ENCODE results near the gene WIPF3. TPM values are rescaled to one million over a fixed set of nuclear protein-coding genes. Genes with fewer than 3 reads are reported as not detected.
A peak's percentile ranks its signal among the peaks of the same experiment; 100 is the strongest.

WIPF3 gene
- total RNA-seq, 2 donors from 2014 or later = 3.0 to 85.9 TPM

DNA sequence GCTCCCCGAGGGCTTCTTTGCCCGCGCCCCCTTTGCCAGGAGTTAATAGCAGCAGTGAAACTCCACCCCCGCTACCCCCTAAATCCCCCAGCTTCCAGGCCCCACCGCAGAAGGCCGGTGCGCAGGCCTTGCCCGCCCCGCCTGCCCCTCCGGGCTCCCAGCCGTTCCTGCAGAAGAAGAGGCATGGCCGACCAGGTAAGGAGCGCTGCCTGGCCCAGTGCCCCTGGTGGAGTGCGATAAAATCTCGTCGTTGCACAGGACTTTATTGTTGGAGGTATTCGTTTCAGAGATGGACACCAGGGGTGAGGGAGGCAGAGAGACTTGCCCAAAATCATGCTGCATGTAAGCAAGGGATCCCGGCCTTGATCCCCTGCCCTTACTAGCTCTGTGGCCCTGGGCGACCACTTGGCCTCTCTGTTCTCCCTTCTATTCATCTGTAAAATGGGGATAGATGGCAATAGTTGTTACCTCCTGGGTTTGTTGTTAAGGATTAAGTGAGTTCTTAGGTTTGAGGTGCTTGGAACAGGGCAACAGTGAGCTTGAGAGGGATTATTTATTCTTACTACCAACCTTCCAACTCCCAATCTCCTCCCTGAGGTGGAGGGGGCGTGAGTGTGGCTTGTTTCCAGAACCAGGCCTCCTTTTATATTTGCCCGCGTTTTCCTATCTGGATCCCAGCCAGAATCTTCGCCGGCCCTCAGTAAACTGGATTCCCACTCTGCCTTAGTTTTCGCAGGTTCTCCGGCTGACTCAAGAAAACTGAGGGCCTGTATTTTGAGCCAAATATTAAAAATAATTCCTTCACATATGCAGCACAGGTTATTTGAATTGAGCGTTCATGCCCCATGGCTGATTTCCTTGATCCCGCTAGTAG is 78.3 kb downstream of the WIPF3 start:
- H3K36me3 ChIP-seq = no peaks in the 10 kb centered on the region
- intact Hi-C loops (cut with DNase I) = no loop called here
- H3K9me3 ChIP-seq = no peaks in the 10 kb centered on the region
- no peak for TF ChIP-seq POLR2A (IDR thresholded peaks at IDR 0.05)
- TF ChIP-seq, protein P1, sequence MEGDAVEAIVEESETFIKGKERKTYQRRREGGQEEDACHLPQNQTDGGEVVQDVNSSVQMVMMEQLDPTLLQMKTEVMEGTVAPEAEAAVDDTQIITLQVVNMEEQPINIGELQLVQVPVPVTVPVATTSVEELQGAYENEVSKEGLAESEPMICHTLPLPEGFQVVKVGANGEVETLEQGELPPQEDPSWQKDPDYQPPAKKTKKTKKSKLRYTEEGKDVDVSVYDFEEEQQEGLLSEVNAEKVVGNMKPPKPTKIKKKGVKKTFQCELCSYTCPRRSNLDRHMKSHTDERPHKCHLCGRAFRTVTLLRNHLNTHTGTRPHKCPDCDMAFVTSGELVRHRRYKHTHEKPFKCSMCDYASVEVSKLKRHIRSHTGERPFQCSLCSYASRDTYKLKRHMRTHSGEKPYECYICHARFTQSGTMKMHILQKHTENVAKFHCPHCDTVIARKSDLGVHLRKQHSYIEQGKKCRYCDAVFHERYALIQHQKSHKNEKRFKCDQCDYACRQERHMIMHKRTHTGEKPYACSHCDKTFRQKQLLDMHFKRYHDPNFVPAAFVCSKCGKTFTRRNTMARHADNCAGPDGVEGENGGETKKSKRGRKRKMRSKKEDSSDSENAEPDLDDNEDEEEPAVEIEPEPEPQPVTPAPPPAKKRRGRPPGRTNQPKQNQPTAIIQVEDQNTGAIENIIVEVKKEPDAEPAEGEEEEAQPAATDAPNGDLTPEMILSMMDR (IDR thresholded peaks at IDR 0.05) = peak in 2 of 4 experiments; percentile 19
- peak; percentile 8 for TF ChIP-seq POLR2AphosphoS5 (IDR thresholded peaks at IDR 0.05)
- DNase-seq (ENCODE audit: low spot score) = peak; percentile 61
- no peaks in the 10 kb centered on the region for H3K27me3 ChIP-seq (replicated peaks; ENCODE audit: insufficient read depth)
- WGBS = 24% methylated on average over 28 of the region's 28 CpGs
- H3K4me1 ChIP-seq (replicated peaks) = no peaks in the 10 kb centered on the region
- peak overlapping the region; percentile 50 to 57 for H3K27ac ChIP-seq
- peak overlapping the region; percentile 41 to 48 for H3K4me3 ChIP-seq

DNA sequence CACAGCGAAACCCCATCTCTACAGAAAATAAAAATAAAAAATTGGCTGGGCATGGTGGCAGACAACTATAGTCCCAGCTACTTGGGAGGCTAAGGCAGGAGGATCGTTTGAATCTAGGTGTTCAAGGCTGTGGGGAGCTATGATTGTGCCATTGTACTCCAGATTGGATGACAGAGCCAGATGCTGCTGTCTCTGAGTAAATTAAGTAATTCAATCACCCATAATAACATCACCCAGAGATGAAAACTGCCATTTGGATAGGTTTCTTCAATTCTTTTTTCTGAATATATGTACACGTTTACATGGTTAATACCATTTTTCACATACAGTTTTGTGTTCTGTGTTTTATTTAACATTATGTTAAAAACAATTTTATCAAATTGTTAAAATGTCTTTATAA is 79.3 kb downstream of the WIPF3 start:
- intact Hi-C loops (cut with DNase I) = no loop called here
- 80% methylated on average over 3 of the region's 3 CpGs for WGBS
- Histone ChIP-seq H3K4me1 (replicated peaks) (no peaks in the 10 kb centered on the region), H3K9me3 (no peaks in the 10 kb centered on the region), H3K27ac (no peak overlapping the region), H3K36me3 (no peaks in the 10 kb centered on the region), H3K27me3 (replicated peaks; ENCODE audit: insufficient read depth) (no peaks in the 10 kb centered on the region), H3K4me3 (no peak overlapping the region)
- no peak for DNase-seq (ENCODE audit: low spot score)
- TF ChIP-seq POLR2AphosphoS5 (IDR thresholded peaks at IDR 0.05) = no peak
- TF ChIP-seq, protein P1 (IDR thresholded peaks at IDR 0.05) = no peak
- no peak for TF ChIP-seq POLR2A (IDR thresholded peaks at IDR 0.05)

DNA sequence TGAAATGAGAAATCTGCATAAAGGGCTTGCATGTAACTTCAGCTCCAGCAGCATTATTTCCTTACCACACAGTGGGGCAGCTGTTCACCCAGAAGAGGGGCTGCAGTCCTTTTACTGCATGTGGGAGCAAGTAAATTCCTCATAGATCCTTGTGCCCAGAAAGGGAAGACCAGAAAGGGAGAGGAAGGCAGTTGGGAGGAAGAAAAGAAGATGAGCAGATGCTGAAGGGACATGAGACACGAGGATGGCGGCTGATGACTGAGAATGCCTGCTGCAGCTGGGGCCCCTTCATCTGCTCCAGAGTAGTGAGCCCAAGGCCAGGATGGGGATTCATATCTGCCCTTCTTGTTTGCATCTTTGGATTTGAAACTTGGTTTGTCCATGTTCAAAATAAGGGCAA is 80.5 kb downstream of the WIPF3 start:
- no peaks in the 10 kb centered on the region for H3K4me1 ChIP-seq (replicated peaks)
- no peaks in the 10 kb centered on the region for H3K27me3 ChIP-seq (replicated peaks; ENCODE audit: insufficient read depth)
- TF ChIP-seq POLR2AphosphoS5 (IDR thresholded peaks at IDR 0.05) (no peak), POLR2A (IDR thresholded peaks at IDR 0.05) (no peak)
- TF ChIP-seq, protein P1 (IDR thresholded peaks at IDR 0.05) = no peak
- no peak overlapping the region for H3K27ac ChIP-seq
- WGBS = 97% methylated on average over 2 of the region's 2 CpGs
- DNase-seq (ENCODE audit: low spot score) = no peak
- H3K36me3 ChIP-seq = no peaks in the 10 kb centered on the region
- H3K4me3 ChIP-seq = no peak overlapping the region
- H3K9me3 ChIP-seq = no peaks in the 10 kb centered on the region
- intact Hi-C loops (cut with DNase I) = no loop called here

DNA sequence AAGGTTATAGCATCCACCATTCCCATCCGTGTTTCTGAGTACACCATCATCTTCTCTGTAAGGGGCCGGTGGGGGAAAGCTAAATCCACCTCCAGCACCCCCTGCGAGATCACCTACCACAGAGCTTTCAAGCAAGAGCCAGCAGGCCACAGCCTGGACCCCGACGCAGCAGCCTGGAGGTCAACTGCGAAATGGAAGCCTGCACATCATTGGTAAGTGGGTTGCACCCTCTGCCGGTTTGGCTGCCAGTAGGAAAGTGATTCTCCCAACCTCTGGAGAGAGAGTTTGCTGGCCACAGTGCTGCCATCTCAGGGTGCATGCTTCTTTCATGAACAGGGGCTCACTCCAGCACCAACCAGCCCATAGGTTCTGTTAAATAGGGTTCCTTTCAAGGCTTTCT is 81.7 kb downstream of the WIPF3 start:
- intact Hi-C loops (cut with DNase I) = no loop called here
- DNase-seq (ENCODE audit: low spot score) = no peak
- Histone ChIP-seq H3K4me3 (no peak overlapping the region), H3K4me1 (replicated peaks) (no peaks in the 10 kb centered on the region), H3K9me3 (no peaks in the 10 kb centered on the region), H3K27ac (no peak overlapping the region), H3K27me3 (replicated peaks; ENCODE audit: insufficient read depth) (no peaks in the 10 kb centered on the region), H3K36me3 (no peaks in the 10 kb centered on the region)
- WGBS = 85% methylated on average over 7 of the region's 7 CpGs
- TF ChIP-seq, protein P1 (IDR thresholded peaks at IDR 0.05) = no peak
- TF ChIP-seq POLR2AphosphoS5 (IDR thresholded peaks at IDR 0.05) = no peak
- TF ChIP-seq POLR2A (IDR thresholded peaks at IDR 0.05) = no peak

DNA sequence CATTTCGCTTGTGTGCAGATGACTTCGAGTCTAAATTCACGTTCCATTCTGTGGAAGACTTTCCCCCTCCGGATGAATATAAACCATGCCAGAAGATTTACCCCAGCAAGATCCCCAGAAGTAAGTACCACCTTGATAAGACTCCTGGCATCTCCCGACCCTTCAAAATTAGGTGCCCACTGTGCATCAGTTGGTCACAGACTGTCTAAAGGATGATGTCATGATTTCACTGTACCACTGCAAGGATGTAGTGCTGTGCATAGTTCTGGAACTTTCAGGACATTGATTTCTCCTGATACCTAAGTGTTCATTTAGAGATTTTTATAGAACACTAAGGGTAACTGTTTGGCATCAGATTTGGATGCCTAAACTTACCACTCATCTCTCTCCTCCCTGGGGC is 83.0 kb downstream of the WIPF3 start:
- no peaks in the 10 kb centered on the region for H3K27me3 ChIP-seq (replicated peaks; ENCODE audit: insufficient read depth)
- H3K9me3 ChIP-seq = no peaks in the 10 kb centered on the region
- no peaks in the 10 kb centered on the region for H3K36me3 ChIP-seq
- no peak overlapping the region for H3K4me3 ChIP-seq
- TF ChIP-seq, protein P1 (IDR thresholded peaks at IDR 0.05) = no peak
- TF ChIP-seq POLR2AphosphoS5 (IDR thresholded peaks at IDR 0.05) (no peak), POLR2A (IDR thresholded peaks at IDR 0.05) (no peak)
- DNase-seq (ENCODE audit: low spot score) = no peak
- no peak overlapping the region for H3K27ac ChIP-seq
- H3K4me1 ChIP-seq (replicated peaks) = no peaks in the 10 kb centered on the region
- 95% methylated on average over 5 of the region's 5 CpGs for WGBS
- intact Hi-C loops (cut with DNase I) = no loop called here
